Measurements from ENCODE around the gene NCAN.
"Not testable (repeated sequence)": the region's sequence is repeated elsewhere in the genome, so short reads cannot be mapped to it uniquely, and the experiment has no call there.

The NCAN gene

DNA sequence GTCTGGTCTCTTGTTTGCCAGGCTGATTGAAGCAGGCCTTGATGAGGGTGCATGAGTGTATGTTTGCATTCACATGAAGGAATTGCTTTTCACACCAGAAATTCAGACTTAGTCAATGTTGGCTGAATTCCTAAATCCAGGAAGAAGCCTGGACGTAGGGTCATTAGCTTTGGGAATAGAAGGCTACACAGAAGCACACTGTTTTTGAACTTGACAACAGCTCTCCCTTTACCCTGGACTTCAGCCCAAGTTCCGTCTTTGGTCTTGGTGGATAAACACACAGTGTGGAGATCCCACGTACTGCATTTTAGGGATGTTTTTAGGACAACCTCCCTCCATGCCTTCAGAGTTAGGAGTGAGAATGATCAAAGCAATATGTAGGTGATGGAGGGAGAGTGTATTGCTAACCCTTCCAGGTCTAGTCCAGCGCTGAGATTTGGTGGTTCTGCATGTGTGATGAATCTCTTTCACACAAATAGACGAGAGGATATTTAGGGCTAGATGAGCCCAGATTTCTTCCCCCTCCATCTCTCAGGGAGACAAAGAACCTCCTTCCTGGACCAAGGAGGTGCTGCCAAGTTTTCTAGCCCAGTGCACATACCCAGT is 38.5 kb downstream of the NCAN start:
- TF ChIP-seq, protein P1, sequence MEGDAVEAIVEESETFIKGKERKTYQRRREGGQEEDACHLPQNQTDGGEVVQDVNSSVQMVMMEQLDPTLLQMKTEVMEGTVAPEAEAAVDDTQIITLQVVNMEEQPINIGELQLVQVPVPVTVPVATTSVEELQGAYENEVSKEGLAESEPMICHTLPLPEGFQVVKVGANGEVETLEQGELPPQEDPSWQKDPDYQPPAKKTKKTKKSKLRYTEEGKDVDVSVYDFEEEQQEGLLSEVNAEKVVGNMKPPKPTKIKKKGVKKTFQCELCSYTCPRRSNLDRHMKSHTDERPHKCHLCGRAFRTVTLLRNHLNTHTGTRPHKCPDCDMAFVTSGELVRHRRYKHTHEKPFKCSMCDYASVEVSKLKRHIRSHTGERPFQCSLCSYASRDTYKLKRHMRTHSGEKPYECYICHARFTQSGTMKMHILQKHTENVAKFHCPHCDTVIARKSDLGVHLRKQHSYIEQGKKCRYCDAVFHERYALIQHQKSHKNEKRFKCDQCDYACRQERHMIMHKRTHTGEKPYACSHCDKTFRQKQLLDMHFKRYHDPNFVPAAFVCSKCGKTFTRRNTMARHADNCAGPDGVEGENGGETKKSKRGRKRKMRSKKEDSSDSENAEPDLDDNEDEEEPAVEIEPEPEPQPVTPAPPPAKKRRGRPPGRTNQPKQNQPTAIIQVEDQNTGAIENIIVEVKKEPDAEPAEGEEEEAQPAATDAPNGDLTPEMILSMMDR (IDR thresholded peaks at IDR 0.05; ENCODE audit: insufficient read depth, low read depth, low read length, missing control alignments): no peak
- no peak overlapping the region for H3K4me3 ChIP-seq (ENCODE audit: low read length)
- no peak for DNase-seq (ENCODE audit: low read depth)

DNA sequence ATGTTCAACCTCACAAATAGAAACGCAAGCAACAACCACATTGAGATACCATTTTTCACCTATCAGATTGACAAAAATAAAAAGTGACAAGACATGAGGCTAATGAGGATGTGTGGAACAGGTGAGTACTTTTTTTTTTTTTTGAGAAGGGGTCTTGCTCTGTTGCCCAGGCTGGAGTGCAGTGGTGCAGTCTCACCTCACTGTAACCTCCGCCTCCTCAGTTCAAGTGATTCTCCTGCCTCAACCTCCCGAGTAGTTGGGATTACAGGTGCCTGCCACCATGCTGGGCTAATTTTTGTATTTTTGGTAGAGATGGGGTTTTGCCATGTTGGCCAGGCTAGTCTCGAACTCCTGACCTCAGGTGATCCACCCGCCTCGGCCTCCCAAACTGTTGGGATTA is 41.7 kb downstream of the NCAN start:
- DNase-seq (ENCODE audit: low read depth); H3K4me3 ChIP-seq (ENCODE audit: low read length): not testable (repeated sequence)

DNA sequence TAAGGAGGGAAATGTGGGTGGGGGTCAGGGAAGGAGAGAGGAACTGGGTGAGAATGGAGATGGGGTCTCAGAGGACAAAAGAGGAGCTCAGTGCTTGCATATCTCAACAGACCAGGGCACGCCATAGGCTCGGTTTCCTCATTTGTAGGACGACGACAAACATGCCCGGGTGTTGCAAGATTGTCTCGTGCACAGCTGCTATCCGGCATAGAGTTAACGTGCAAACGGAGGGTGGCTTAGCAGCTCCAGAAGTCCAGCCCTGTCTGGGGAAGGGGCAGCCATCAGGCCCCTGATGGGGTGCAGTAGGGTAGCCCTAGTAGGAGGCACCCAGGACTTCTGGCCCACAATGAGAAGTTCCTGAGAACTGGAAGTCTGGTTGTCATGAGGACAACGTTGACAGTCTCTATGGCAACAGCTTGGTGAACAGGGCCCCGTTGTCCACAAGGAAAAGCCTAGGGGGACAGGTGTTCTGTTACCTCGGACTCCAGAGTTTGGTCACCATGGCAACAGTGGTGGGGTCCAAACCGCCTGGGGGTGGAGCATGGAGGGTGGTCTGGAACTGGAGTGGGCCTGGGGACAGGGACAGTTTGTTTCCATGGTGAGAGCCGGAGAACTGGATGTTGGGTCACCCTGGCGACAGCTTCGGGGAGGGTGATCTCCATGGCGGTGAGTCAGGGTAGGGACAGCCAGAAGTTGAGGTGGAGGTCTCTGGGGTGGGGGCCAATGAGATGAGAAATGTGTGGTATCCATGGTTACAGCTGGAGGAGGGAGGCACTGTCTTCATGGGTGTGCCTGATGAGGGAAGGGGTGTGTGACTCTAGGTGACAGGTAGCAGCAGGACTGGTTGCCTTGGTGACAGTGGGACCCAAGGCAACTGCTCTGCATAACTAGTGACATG is 44.6 kb downstream of the NCAN start:
- TF ChIP-seq, protein P1 (IDR thresholded peaks at IDR 0.05; ENCODE audit: insufficient read depth, low read depth, low read length, missing control alignments): no peak
- peak; percentile 51 for DNase-seq (ENCODE audit: low read depth)
- no peak overlapping the region for H3K4me3 ChIP-seq (ENCODE audit: low read length)

DNA sequence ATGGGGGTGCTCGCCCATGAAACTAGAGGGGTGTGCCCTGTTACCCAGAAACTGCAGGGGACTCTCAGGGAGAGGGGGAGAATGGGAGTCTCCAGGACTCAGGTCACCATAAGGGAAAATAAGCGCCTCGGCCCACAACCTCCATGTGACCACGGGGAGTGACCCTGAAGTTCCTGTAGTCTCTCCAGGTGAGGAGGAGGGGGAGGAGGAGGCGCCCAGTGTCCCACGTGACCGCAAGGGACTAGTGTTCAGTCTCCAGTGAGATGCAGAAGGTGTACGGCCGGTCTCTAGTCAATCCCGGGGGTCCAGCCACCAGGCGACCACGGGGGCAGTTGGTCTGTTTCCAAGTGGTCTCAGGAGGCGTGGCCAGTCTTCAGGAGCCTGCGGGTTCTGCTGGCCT is 45.4 kb downstream of the NCAN start:
- no peak overlapping the region for H3K4me3 ChIP-seq (ENCODE audit: low read length)
- DNase-seq (ENCODE audit: low read depth): no peak
- TF ChIP-seq, protein P1 (IDR thresholded peaks at IDR 0.05; ENCODE audit: insufficient read depth, low read depth, low read length, missing control alignments): no peak

DNA sequence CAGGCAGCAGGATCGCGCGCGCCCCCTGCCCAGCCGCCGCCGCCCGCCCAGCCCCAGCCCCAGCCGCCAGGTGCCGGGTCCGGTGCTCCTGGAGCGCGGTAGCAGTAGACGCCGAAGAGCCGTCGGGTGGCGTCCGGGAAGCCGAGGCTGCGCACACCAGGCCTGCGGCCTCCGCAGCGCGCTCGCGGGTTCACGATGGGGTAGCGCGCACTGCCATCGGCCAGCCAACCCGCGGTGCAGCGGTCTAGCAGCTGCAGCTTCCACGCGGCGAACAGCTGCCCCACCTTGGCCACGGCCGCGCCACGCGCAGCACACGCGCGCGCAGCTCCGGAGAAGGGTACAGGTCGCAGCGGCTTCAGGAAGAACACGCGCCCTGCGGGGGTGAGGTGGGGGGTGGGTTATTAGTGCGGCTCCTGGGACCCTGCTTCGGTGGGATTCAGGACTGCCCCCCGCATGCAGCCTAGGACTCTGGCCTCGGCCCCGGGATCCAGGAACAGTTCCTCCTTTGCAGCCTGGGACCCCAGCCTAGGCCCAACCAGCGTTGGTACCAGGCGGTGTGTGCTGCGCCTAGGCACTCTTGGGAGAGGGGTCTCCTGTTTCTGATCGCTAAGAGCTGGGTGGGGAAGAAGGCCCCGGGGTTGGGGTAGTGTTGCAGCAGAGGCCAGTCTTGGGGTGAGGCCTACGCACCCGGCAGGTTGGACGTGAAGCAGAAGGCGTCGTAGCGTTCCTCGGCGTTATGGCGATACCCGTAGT is 46.3 kb downstream of the NCAN start:
- TF ChIP-seq, protein P1 (IDR thresholded peaks at IDR 0.05; ENCODE audit: insufficient read depth, low read depth, low read length, missing control alignments): no peak
- no peak overlapping the region for H3K4me3 ChIP-seq (ENCODE audit: low read length)
- no peak for DNase-seq (ENCODE audit: low read depth)

DNA sequence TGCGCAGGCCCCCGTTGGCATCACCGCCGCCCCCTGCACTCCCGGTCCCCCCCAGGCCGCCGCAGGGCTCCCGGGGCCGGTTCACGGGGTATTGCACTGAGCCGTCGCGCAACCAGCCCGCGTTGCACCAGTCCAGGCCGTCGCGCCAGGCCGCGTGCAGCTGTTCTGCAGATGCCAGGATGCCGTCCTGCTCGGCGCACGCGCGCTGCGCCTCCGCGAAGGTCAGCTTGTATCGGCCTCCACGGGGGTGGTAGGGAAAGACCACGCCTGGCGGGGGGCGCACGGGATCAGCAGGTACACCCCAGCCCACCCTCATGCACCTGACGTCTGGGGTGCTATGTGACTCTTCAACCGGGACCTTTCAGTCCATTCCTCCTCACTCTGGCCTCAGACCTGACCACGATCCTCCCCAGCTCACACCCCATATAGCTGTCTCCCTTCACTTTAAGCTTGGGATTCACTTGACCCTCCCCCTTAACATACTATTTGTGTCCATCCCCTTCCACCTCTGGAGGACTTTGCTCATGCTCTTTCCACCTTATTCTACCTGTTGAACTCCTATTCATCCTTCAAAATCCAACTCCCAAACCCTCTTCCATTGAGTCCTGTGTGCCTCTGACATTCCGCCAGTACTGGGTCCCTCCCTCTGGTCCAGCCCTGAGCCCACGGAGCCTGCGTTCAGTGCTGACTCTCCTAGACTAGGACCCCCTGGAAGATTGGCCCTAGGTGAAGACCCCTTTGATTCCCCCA is 47.0 kb downstream of the NCAN start:
- TF ChIP-seq, protein P1 (IDR thresholded peaks at IDR 0.05; ENCODE audit: insufficient read depth, low read depth, low read length, missing control alignments): no peak
- DNase-seq (ENCODE audit: low read depth): no peak
- H3K4me3 ChIP-seq (ENCODE audit: low read length): no peak overlapping the region
